GM19238 (cell line): ENCODE measurements around the gene ESRRB.
A peak's percentile ranks its signal among the peaks of the same experiment; 100 is the strongest.

Experiments
- DNase-seq: peaks from one replicate; pipeline ENCODE4 v3.0.0; 2011; ENCODE audit warnings: low spot score; ENCODE audit not compliant: insufficient read length

ESRRB gene

DNA sequence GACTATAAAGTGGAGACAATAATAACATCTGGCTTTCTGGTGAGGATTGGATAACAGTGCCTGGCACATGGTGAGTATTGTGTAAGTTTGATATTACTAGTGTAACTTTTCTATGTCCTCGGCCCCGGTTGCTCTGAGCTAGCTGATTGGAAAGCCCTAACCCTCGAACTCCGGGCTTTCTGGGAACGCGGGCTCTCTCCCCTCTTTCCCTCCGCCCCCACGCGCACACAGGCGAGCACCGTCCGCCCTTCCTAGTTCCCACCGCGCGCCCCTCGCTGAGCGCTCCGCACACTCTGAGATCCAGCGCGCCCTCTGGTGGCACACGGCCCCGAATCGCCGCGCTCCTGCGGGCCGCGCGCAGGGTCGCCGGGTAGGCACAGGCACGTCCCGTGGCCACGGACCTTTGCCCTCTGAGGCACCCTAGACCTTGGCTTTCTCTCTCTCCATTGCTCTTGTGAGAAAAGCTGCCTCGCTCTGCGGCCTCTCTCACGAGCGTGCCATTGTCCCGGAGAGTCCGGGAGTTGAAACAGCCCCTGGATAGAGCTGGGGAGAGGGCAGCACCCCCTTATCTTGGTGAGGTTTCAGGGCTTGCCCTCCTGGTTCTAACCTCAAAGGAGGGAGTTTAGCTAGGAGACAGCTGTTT lies 23.2 kb upstream of the ESRRB start:
- DNase-seq: peak; percentile 74

- no peak for DNase-seq
These were observed 21.6 kb upstream of the ESRRB start for GRCh38 chr14:76354310-76354709.

GRCh38 chr14:76355771-76356170 lies 20.2 kb upstream of the ESRRB start:
- DNase-seq: no peak

DNA sequence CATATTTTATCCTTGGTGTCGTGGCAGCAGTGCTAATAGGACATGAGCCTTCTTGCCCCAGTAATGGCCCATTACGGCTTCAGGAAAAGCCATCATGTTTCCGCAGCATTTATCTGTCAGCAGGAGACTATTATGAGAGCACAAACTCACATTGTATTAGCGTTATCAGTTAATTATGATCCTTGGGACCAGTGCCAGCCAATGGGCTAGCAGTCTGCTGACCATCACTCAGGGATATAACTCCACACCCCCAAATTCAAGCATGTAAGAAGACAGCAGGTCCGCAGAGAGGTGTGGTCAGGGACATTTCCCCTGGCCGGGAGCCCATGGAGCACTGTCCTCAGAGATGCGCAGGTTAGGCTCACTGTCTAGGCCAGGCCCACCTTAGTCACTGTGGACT lies 4.9 kb upstream of the ESRRB start:
- no peak for DNase-seq

DNA sequence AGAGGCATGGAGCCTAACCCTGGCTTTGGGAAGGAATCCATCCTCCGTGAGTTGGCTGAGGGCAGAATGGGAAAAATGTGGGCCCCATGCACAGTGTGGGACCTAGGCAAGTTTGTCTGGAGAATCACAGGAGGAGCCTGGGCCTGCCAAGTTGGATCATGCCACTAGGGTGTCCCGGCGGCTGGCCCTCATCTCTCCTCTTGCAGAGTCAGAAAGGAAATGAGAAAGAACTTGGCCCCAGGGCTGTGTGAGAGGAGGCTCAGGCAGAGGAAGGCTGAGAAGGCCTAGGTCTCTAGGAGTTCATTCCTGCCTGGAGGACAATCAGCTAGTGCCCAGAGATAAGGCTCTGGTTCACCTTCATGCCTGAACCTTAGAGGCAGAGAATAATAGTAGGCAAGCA lies 2.5 kb upstream of the ESRRB start:
- no peak for DNase-seq

- DNase-seq: no peak
These were observed 453 bp upstream of the ESRRB start for GRCh38 chr14:76375484-76375883.

GRCh38 chr14:76376409-76376877 lies 506 bp downstream of the ESRRB start:
- DNase-seq: no peak

DNA sequence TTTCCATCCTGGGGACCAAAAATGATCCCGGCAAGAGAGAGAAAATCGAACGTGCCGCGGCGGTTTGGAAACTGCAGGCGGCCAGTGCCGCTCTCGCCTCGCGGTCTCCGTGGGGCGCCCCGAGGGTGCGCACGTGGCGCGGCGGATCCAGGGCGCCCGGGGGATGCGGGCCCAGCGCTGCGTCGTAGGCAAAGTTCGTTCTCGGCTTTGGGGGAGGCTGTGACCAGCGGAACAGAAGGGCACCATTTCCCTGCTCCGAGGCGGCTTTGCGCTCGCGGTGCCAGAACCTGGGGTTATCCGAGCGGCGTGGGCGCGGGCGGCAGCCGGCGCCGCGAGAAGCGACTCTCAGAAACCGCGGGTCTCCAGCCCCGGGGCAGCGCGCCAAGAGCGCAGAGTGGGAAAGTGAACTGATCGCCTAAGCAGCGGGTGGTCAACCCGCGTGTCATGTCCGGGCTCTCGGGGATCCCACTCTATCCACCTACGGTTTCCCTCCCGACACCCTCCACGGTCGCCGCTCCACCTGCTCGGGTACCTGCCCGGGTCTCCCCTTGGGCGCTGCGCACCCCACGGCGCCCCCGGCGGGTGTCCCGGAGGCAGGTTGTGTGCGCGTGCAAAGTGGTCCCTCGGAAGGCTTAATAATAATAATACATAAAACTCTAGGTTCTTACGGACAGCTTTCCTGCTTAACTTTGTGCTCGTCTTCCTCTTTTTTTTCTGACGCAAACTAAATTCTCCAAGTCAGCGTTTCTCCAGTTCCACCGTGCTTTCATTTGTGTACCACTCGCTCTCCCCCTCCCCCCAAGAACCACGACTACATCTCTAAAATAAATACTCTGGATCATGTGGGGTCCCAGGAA lies 1.2 kb downstream of the ESRRB start:
- no peak for DNase-seq

- DNase-seq: no peak
These were observed 1.8 kb downstream of the ESRRB start for GRCh38 chr14:76377735-76378074.

DNA sequence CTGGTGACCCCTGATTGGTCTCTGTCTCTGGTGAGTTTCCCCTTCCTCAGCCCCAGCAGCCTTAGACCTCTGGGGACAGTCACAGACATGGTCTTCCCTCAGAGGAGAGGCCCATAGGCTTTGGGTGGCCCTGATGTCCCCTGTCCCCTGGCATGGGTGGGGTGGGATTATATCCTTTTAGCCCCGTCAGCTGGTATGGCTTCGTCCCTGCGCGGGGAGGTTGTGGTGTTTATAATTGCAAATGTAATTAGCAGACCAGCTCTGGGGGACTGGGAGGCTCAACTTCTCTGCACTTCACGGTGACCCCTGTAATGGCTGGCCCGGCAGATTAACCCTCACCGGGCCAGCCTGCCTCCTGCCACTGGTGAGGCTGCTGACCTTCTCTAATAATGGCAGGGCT lies 5.1 kb downstream of the ESRRB start:
- no peak for DNase-seq

- DNase-seq: no peak
These were observed 6.0 kb downstream of the ESRRB start for GRCh38 chr14:76381817-76382494.

- DNase-seq: no peak
These were observed 6.5 kb downstream of the ESRRB start for GRCh38 chr14:76382495-76382832.

- no peak for DNase-seq
These were observed 9.5 kb downstream of the ESRRB start for GRCh38 chr14:76385435-76385834.

- DNase-seq: peak; percentile 83
These were observed 11.2 kb downstream of the ESRRB start for GRCh38 chr14:76386944-76387782.

DNA sequence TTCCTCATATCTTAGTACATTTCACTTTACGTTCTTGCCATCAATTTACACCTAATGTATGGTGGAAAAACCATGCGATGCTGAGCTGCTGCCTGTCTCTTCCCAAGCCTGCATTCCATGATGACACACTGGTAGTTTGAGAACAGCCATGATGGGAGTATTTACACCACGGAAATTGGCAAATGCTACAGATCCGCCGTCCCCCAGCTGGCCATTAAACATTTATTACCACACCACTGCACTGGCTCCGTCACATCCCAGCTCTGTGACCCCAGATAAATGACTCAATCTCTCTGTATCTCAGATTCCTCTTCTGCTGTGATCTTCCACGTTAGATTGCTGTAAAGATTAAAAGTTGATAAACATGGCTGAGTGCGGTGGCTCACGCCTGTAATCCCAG lies 13.9 kb downstream of the ESRRB start:
- DNase-seq: no peak

- DNase-seq: no peak
These were observed 14.7 kb downstream of the ESRRB start for GRCh38 chr14:76390621-76391020.

DNA sequence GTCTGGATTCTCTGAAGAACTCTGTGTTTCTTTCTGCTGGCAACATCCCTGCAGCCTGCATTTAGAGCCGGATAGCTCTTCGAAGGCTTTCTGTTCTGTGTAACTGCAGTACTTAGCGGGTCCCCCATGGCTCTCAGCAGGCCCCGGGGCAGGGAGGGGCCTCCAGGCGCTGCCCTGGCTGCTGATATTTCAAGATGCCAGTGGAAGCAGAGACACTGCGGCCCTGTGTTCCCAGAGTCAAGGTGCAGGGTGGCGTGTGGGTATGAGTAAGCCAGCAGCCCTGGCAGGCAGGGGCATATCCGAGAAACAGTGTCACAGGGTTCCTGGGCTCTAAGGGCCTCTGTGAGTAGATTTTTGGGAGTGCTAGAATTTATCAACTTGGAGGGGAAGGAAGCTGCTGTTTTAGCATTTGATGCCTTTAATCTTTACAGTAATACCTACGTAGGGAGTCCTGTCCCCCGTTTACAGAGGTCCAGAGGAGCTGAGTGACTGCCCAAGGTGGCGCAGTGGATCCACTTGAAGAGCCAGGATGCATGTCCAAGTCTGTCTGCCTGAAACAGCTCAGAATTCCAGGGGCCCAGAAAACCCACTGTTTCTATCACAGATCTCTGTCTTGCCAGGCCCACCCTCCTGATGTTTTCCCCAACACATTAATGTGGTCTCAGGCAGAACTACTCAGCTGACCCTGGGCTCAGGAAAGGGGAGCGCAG lies 16.2 kb downstream of the ESRRB start:
- DNase-seq: no peak

DNA sequence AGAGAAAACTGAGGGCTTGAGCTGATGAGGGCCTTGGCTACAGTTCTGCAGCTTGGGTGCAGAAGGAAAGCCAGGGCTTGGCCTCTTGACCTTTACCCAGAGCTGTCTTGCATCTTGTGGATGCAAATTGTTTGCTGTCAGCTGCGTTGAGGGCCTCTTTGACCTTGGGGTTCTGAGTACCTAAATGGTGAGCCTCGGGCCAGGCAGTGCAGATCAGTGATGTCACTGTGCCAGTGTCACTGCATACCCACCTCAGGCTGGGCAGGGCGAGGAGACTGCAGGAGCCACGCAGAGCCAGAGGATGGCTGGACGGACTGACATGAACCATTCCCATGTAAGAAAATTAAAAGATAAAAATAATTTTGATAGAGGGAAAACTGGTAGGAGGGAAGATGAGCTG lies 18.6 kb downstream of the ESRRB start:
- DNase-seq: no peak

GRCh38 chr14:76395161-76395560 lies 19.2 kb downstream of the ESRRB start:
- no peak for DNase-seq

DNA sequence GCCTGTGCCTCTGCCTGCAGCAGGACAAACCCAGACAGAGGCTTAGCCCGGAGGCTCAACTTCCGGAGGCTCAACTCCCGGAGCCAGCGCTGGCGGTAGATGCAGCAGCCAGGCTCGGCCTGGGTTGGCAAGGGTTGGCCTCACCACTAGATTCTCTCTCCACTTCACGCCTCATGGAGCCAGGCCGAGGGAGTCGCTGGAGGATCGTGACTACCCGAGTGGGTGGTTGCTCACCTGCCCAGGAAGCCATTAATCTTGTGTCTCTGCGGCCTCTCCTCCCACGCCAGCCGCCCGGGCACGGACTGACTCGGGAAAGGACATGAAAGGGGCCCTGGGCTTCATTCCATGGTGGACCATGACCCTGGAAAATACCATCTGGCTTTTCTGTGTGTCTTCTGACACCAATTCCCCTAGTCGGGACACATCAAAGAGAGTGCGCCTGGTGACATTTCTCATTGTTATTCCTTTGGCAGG lies 20.8 kb downstream of the ESRRB start:
- DNase-seq: no peak

- no peak for DNase-seq
These were observed 29.7 kb downstream of the ESRRB start for GRCh38 chr14:76405627-76406026.
